GM18907 (cell line): ENCODE results near the gene UVSSA.

ENCODE experiments used
- ATAC-seq: cut with Tn5 transposase; IDR thresholded peaks from one replicate; pipeline ENCODE4 v1.9.1; 2021; ENCODE audit warnings: mild to moderate bottlenecking, moderate library complexity; ENCODE audit not compliant: unreplicated experiment

UVSSA gene

DNA sequence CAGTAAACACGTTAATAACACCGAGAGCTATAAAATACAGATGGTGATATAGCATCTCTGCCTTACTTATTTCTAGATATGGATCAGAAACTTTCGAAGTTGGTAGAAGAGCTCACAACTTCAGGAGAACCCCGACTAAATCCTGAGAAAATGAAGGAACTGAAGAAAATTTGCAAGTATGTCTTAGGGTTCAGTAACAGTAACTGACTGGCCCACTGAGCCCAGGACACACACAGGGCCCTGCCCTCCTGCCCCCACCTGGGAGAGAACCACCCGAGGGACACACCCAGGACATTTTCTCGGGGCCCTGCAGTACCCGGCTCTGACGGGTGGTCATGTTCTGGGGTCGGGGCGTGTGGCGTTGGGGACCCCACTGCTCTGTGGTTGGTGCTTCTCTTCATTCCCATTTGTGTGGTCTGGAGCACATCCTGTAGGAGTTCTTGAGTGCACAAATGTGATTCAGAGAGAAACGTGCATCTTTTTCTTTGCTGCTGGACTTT lies 1.1 kb downstream of the UVSSA start:
- ATAC-seq = no peak

DNA sequence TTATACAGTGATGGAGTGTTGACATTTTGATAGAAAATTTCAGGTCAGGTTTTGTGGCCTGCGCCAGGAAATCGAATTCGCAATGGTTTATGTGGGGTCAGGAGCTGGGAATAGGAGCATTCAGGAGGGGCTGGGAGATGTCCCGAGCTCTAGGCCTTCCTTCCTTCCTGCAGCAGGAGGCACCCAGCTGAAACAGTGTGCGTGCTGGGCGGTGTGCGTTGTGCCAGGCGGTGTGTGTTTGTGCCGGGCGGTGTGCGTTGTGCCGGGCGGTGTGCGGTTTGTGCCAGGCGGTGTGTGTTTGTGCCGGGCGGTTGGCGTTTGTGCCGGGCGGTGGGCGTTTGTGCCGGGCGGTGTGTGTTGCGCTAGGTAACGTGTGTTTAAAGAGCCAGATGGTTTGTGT lies 1.7 kb downstream of the UVSSA start:
- no peak for ATAC-seq

DNA sequence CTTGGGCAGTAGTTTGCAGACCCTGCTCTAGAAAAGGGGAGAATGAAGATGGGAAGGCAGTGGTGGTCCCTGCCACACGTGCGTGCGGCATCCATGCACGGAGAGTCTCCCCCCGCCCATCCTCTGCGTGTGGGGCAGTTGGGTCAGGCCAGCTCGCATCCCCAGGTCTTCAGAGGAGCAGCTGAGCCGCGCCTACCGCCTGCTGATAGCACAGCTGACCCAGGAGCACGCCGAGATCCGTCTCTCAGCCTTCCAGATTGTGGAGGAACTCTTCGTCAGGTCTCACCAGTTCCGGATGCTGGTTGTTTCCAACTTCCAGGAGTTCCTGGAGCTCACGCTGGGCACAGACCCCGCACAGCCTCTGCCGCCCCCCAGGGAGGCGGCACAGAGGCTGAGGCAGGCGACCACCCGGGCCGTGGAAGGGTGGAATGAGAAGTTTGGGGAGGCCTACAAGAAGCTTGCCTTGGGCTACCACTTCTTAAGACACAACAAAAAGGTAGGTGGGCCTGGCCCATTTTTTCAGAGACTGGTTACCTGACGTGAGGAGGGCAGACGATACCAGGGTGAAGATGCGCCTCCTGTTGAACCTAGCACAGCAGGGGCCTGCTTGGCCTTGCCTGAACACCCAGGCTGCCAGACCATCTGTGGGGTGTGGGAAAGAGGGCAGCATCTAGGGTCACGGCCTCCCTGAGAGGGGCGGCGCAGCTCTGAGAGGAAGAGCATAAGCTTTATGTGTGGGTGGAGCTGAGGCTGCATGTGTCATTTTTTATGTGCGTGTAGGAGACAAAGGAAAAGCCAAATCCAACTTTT lies 2.6 kb downstream of the UVSSA start:
- no peak for ATAC-seq

DNA sequence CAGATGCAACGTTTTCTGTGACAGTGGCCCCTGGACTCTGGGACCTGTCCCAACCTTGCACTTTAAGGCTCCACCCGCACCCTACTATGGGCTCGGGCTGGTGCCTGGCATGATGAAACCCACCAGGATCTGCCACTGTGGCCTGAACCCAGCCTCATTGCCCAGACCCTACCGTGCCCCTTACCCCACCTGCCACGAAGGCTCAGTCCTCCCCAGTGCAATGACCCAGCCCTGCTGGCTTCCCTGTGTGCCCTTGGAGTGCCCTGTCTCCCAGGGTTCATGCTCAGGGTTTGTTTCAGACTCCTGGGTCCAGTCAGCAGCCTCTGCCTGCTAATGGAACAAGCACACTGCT lies 3.1 kb downstream of the UVSSA start:
- no peak for ATAC-seq

DNA sequence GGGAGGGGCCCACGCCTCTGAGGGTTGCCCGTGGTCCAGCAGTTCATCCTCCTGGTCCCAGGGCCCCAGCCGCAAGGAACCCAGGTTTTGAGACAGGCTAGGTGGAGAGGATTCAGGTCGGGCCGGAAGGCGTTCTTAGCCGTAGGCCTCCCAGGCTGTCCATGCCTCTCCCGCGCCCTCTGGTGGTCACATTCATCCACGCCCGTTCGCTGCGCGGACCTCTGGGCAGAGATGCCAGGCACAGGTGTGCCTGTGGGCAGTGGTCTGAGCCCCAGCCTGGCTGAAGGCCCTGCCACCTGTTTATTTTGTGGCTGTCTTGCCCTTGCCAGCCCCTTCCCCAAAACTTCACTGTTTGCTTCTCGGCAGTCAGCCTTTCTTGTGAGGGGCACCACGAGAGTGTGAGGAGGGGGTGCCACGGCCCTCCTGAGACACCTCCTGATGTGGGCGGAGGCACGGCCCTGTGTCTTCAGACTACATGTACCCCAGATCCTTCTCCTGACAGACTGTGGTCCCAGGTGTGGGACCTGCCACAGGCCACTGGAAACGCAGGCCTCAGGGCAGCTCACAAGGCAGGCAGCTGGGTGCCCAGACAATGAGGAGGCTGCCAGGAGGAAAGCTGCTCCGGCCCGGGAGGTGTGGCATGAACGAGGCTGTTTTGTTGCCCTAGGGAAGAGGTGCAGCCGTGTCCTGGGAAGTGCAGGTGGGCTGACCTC lies 5.0 kb downstream of the UVSSA start:
- no peak for ATAC-seq

DNA sequence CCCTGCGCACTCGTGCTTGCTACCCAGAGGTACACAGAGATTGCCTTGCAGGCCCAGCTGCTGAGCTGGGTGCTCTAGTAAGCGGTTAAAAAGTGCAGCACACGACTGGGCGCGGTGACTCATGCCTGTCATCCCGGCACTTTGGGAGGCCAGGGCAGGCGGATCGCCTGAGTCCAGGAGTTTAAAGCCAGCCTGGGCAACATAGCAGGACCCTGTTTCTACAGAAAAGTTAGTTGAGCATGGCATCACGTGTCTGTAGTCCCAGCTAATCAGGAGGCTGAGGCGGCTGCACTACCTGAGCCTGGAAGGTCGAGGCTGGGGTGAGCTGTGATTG lies 5.5 kb downstream of the UVSSA start:
- ATAC-seq = no peak

DNA sequence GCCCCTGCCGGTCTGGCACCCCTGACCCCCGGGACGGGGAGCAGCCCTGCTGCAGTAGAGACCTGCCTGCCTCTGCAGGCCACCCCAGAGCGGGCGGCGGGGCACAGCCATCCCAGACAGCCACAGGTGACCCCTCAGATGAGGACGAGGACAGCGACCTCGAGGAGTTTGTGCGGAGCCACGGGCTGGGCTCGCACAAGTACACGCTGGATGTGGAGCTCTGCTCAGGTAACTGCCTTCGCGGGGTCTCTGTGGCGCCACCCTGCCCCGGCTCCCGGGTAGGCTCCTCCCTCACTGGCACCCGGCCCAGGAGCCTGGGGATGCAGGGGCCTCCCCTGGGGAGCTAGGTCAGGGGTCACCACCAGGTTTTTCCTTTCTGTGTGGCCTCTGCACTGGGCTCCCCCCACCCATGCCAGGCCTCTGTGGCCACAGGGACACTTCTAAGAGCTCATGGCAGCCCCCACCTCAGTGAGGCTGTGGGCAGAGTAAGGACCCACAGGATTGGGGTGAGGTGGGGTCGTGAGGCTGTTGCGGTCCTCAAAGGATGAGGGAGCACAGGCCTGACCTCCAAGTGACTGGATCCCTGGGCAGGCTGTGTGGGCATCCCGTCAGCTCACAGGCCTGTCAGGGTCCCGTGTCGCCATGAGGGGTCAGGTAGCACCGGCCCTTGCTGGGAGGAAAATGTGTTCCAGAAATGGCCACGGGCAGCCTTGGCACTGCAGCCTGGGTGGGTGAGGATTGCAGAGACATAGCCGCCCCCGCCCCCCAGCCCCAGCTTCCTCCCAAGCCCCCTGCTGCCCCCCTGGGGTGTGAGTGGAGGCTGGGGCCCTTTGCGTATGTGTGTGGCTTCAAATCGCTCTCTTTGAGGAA lies 6.4 kb downstream of the UVSSA start:
- ATAC-seq = no peak

DNA sequence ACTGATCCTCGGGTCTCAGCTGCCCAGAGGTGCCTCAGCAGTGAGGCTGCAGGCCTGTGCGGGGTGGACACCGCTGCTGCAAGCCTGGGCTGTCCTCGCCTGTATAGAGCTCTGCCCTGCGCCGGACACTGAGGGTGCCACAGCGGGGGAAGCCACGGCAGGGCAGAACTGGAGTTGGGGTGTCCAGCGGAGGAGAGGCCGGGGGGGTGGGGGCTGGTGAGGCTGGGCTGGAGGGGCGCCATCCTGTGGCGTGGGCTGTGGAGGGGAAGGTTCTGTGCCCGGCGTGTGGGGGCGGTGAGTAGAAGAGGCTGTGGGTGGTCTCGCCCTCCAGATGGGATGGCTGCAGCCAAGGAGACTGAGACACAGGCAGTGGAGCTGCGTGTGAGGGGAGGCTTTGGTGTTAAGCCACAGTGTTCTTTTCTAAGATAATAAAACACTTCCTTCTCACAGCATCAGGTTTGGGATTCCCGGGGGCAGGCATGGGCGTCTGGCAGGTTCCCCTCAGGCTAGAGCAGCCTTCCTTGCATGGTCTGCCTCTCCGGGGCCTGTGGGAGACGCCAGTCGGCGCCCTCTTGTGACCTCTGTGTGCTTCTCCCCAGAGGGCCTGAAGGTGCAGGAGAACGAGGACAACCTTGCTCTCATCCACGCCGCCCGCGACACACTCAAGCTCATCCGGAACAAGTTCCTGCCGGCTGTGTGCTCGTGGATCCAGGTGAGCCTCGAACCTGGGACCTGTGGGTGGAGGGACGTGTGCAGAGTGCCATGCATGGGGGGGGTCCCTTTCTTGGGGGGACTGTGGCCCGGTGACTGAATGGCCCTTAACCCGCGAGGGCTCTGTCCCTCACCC lies 7.4 kb downstream of the UVSSA start:
- no peak for ATAC-seq

DNA sequence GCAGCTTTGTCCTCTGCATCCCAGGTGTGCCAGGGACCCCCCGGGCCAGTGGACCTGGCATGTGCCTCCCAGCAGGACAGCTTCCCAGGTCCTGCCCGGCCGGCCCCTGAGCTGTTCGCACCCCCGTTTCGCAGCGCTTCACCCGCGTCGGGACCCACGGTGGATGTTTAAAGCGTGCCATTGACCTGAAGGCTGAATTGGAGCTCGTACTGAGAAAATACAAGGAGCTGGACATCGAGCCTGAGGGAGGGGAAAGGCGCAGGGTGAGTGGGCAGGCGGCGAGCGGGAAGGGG lies 7.9 kb downstream of the UVSSA start:
- no peak for ATAC-seq

DNA sequence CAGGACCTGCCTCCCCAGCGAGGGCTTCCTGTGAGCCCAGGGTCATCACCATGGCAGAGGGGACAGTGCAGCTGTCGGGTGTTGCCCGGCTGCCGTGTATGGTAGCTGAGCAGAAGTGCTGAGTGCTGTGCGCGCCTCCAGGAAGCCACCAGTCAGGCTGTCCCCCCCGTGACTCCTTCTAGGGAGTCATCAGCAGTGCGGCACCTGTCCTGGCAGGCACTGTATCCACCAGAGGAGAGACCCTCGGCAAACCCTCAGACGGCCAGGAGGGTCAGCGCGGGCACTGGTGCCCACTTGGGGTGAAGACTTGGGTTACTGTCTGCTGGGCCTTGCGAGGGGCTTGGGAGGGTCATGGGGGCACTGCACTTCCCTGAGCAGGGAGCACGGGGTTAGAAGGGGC lies 8.4 kb downstream of the UVSSA start:
- ATAC-seq = no peak

DNA sequence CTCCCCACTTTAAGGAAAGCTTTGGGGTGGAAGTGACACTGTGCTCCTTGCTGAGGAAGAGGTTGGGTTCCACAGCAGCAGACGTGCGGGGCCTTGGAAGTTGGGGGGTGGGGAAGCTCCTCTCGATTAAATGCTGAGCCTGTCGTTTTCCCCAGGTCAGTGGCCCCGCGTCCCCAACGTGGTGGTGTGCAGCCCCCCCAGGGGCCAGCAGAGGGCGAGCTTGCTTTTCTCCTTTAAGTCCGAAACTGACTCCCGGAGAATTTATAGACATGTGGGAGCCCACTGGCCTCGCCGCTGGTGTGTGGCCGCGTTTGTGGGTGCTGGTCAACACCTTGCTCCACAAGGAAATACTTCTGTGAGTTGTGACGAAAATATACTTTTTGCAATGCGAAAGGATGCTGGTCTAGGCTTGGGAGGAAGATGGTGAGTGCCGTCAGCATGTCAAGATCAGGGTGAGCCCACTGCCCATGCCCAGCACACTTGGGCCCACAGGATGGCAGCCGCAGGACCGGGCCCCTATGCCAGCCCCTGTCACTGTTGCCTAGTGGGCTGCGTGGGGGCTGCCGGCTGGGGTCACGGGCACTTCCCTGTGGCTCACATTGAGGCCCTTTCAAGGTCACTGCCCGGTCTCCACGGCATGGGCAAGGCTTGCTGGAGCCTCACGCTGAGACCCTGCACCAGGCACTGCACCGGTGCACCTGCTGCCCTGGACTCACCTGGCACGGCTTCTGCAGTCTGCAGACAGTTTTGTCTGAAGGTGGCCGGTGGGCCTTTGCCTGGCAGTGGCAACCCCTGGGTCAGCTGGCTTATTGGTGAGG lies 9.4 kb downstream of the UVSSA start:
- no peak for ATAC-seq

DNA sequence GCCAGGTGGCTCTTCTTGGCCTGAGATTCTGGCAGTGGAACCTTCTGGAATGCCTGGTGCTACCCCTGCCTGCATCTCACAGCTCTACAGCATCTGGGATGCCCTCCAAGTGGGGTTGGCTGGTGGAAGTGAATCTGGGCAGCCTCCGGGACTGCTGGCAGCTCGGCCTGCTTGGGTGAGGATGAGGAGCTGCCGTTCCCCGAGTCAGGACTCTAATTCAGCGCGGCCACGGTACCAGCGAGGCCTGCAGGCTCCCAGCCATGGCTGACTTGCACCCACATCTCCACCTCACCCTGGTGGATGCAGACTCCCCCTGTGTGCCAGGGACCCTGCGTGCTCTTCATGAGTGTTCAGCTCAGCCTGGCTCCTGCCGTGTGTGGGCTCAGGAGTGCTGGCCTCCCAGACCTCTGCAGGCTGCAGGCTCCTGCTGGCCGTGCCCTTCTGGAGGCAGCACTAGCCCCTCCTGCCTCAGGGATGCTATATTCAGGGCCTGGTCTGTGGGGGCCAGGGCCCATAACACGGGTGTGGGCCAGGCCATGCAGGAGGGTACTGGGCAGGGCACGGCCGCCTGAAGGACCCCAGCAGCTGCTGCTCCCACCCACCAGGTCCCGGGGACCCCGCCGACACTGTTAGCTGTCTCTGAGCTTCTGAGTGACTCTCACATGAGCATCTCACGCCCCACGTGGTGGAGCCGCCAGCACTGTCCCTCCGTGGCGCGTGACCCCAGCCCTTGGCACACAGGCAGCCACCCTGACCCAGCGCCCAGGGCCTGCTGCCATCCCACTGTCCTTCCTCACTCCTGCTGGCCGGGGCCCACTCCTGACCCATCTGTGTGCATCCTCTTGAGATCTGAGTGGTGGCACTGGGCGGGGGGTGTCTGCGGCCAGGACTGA lies 10.6 kb downstream of the UVSSA start:
- no peak for ATAC-seq

DNA sequence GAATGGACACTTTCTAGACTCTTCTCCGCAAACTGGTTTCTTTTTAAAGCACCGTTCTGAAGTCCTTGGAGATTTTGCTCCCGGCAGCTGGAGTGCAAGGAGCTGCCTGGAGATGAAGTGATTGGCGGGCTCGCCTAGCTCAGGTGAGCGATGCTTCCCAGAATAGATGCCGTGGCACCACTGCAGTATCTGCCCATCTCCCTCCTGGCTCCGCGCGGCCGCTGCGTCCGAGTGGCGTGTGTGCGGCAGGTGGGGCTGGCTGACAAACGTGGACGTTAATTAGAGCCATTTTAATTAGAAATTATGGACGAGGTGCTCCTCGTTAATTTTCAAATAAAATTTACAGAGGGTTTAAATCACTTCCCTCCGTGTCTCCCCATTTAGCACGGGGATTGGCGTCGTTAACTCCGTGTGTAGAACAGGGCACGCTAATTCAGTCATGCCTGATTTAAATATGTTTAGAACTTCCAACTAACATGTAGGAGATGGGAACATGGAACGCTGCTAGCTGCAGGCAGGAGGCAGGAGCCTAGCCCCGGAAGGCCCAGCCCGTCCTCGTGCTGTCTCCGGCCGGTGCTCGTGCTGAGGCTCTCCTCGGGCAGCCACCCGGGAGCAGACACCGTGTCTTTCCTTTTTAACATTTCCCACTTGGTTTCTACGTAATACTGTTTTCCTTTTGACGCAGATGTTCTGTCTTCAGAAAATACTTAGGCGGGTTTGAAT lies 11.6 kb downstream of the UVSSA start:
- no peak for ATAC-seq

DNA sequence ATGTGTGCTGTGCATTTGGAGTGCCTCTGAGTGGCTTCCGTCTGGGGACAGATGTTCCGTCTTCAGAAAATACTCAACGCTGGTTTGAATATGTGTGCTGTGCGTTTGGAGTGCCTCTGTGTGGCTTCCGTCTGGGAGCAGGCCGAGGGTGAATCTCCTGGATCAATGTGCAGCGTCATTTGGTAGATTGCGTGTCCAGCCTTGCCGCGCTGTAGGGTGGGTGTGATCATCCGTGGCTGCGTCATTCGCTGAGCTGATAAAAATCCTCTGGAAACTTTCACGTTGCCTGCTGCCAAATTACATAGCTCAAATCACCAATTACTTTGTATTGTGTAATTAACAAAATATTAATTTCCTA lies 12.1 kb downstream of the UVSSA start:
- ATAC-seq = no peak

DNA sequence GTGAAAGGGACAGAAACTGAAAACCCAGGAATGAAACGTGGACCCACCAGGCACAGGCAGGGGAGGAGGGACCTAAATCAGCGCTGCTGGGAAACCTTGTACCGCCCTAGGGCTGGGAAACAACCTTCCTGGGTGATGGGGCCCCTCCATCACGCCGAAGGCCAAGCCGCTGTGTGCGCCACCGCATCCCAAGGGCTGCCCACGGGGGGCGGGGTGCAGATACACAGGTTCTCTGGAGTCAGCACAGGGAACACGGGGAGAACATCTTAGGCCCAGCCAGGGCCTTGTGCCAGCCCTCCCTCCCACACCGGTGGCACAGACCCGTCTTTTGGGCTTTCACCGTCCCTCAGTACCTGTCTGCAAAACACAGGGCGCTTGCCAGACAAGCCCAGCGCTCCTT lies 13.0 kb downstream of the UVSSA start:
- no peak for ATAC-seq

DNA sequence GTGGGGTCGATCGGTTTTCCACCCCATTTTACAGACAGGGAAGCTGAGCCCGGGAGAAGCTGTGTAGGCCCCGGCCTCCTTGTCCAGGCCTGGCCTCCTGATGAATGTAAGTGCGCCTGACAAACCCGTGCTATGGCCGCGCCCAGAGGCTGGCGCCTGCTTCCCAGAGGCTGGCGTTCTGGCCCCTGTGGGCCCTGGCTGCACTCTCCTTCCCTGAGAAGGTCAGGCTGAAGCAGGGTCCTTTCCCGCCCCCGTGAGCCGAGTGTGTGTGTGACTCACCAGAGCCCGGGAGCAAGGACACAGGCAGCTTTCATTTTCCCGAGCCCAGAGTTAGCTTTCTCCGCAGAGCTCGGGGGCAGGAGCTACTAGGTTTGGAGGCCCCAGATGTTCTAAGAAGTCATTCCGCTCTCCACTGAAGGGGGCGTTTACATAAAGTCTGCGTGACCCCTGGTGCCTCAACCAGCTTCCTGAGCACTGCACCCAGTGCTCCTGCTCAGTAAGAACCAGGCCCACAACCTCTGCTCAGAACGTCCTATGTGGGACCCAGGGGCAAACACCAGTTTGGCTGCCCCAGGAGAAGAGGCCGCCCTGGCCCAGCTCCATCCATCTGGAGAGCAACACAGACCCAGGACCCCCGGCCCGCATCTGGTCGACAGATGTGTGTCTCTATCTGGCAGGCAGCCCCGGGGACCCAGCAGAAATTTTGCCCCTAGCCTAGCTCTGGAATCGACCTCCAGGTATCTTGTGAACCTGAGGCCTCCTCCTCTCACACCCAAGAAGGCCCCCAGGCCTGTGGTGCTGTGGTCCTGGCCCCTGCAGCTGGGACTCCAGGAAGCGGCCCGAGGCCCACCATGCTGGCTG lies 13.6 kb downstream of the UVSSA start:
- no peak for ATAC-seq

DNA sequence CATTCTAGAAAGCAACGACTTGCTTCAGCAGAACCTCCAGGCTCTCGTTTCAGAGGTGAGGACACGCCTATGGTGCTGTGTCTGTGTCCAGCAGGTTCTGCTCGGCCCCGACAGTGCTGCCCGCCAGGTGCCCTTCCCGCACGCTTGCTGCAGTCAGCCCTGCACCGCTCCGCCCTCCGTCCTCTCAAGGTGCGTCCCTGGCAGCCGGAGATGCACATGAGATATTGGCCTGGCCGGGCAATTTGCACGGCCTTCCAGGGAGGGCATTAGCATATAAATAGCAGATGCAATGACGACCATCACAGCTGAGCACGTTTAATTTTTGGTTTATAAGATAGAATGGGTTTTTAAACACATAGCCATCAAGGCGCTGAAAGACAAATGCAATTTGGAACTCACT lies 14.4 kb downstream of the UVSSA start:
- no peak for ATAC-seq

DNA sequence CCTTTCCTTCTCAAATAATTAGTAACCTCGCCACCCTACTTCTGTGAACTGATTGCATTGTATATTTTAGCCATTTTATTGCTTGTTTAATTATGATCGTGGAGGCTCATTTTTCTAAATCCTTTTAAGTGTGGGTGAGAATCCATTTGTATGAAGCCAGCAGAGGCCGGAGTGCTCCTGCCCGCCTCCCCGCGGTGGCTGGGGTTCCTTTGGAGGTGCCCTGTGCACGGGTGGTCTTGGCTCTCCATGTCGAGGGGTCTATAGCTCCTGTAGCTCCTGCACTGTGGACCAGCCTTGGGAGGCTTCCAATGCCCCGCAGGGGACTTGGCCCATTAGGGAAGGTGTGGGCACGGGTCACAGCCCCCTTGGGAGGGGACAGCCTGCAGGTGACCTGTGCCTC lies 15.0 kb downstream of the UVSSA start:
- no peak for ATAC-seq
